Heart left ventricle (tissue), 16 donors: ENCODE results near the gene NPAS2. TPM values are rescaled to one million over a fixed set of nuclear protein-coding genes. Genes with fewer than 3 reads are reported as not detected.

Experiments used
- ATAC-seq, 4 donors: fragments of 200-7000 bp; cut with Tn5 transposase; one replicate each; pipeline ENCODE4 v1.9.1; 2020 to 2022; ENCODE audit warnings: moderate library complexity in 4 of 4, mild to moderate bottlenecking in 3 of 4, moderate number of reproducible peaks in 1 of 4
- DNase-seq, 5 donors: peaks; one replicate each; pipeline ENCODE4 v3.0.0-alpha.2; 2020
- H3K27ac ChIP-seq, 12 donors: fragments of 200-600 bp; sonication (generic) in 4 of 12; one replicate each; pipeline versions ENCODE4 v1.5.0 to v1.8.0; 2016 to 2022; ENCODE audit warnings: mild to moderate bottlenecking in 2 of 12
- H3K27me3 ChIP-seq, 9 donors: fragments of 200-600 bp; sonication (generic) in 2 of 9; one replicate each; pipeline versions ENCODE4 v1.5.1 to v1.8.0; 2016 to 2022; ENCODE audit warnings: mild to moderate bottlenecking in 3 of 9
- H3K36me3 ChIP-seq, 9 donors: fragments of 200-600 bp; sonication (generic) in 2 of 9; one replicate each; pipeline versions ENCODE4 v1.5.0 to v1.8.0; 2018 to 2022; ENCODE audit warnings: mild to moderate bottlenecking in 2 of 9
- H3K4me1 ChIP-seq, 12 donors: fragments of 200-600 bp; sonication (generic) in 4 of 12; one replicate each; pipeline versions ENCODE4 v1.5.0 to v1.8.0; 2016 to 2022; ENCODE audit warnings: mild to moderate bottlenecking in 3 of 12
- H3K4me3 ChIP-seq, 12 donors: fragments of 200-600 bp; sonication (generic) in 4 of 12; one replicate each; pipeline versions ENCODE4 v1.5.0 to v1.8.0; 2017 to 2022; ENCODE audit warnings: mild to moderate bottlenecking in 9 of 12, moderate library complexity in 4 of 12
- H3K9me3 ChIP-seq, 12 donors: fragments of 200-600 bp; sonication (generic) in 4 of 12; one replicate each; pipeline versions ENCODE4 v1.5.0 to v1.8.0; 2016 to 2022; ENCODE audit warnings: mild to moderate bottlenecking in 1 of 12
- POLR2A ChIP-seq, 2 donors: fragments of 450-650 bp; IDR thresholded peaks; one replicate each; pipeline ENCODE4 v1.6.1; 2017; ENCODE audit warnings: antibody characterized with exemption in 2 of 2, mild to moderate bottlenecking in 2 of 2, moderate library complexity in 2 of 2
- WGBS, 4 donors: extraction: QIAGEN DNeasy Blood & Tissue Kit in 2 of 4; methylation state at CpG; one replicate each; pipeline versions ENCODE4 v1.1.5 to v1.1.7; 2013 to 2018; 5-methylcytosine and 5-hydroxymethylcytosine counted together
- intact Hi-C, 10 donors: fragments of 100-400 bp; cut with DNase I; formaldehyde crosslinking; loops; one replicate each; pipeline versions ENCODE4 v1.11.1 to v1.14.2; 2022
- polyA plus RNA-seq, 2 donors: library from polyadenylated mRNA; stranded (reverse); fragments of 200-250 nt; gene quantifications; one replicate each; pipeline ENCODE4 v1.2.3, GENCODE V29; 2013
- total RNA-seq, 9 donors: library from RNA; depleted of rRNA in 2 of 9; stranded (reverse); fragments of >200 nt in 2 of 9; fragmentation: NEBNext Ultra II Directional in 3 of 9; extraction: Animal tissue kit (Norgen Biotek cat#: 25700) in 3 of 9; gene quantifications; one replicate each; pipeline versions ENCODE4 v1.1.0 to v1.2.4, GENCODE V29; 2016 to 2023
- TF ChIP-seq, protein P1 (sequence below), 12 donors: fragments of 200-600 bp; sonication (generic) in 4 of 12; IDR thresholded peaks; one replicate each; pipeline versions ENCODE4 v1.5.0 to v1.8.0; 2018 to 2022; ENCODE audit warnings: antibody characterized with exemption in 12 of 12, mild to moderate bottlenecking in 5 of 12
- donor health status: ischemic (EF 13 %, LVEDD 7.1; RV severe dilation, severe dysfunction).
- donor health status: healthy with polysubstance abuse.
- donor health status: DM: no; HTN: yes; CAD: no.
- donor health status: DM: no; HTN: no; CAD: no.
- donor health status: ischemic (EF 25% LVEDD 6.9; RV normal size, moderate dysfunction).
- donor health status: ischemic (EF 25% LVEDD 5.7; RV mildly dilated, moderate dysfunction).
- donor health status: healthy.
- donor health status: DM: yes; HTN: yes; CAD: no.
- donor health status: ischemic (EF 35%, LVEDD 5.7; RV mildly dilated, moderate dysfunction).
- donor health status: nonischemic (EF 11% LVEDD 7.7; RV severe dilation, severe dysfunction).
- donor health status: DM: yes; HTN: yes; CAD: no.
- donor health status: PGD.
- donor health status: ischemic (EF 29% LVEDD 5.4; RV normal size, mild dysfunction).
- donor health status: nonischemic (EF 23%, LVEDD 6.1; RV moderate dilation, normal function).

Gene NPAS2
- total and polyA plus RNA-seq, 11 donors, result 28.2 to 144 (median 43.3) TPM

- no peaks in the 10 kb centered on the region for H3K4me1 ChIP-seq
- peaks cover 0 to 83% (median 37%) of the 10 kb centered on the region in 9 donors for H3K36me3 ChIP-seq
- DNase-seq (no peak), ATAC-seq (no peak)
- WGBS, 4 donors, result 82 to 85% (median 83%) methylated on average over 17 to 24 of the region's 24 CpGs
- intact Hi-C loops, result no loop called here
- H3K27ac ChIP-seq, result no peak overlapping the region
- no peak for TF ChIP-seq POLR2A (IDR thresholded peaks at IDR 0.05)
- TF ChIP-seq, protein P1, sequence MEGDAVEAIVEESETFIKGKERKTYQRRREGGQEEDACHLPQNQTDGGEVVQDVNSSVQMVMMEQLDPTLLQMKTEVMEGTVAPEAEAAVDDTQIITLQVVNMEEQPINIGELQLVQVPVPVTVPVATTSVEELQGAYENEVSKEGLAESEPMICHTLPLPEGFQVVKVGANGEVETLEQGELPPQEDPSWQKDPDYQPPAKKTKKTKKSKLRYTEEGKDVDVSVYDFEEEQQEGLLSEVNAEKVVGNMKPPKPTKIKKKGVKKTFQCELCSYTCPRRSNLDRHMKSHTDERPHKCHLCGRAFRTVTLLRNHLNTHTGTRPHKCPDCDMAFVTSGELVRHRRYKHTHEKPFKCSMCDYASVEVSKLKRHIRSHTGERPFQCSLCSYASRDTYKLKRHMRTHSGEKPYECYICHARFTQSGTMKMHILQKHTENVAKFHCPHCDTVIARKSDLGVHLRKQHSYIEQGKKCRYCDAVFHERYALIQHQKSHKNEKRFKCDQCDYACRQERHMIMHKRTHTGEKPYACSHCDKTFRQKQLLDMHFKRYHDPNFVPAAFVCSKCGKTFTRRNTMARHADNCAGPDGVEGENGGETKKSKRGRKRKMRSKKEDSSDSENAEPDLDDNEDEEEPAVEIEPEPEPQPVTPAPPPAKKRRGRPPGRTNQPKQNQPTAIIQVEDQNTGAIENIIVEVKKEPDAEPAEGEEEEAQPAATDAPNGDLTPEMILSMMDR (IDR thresholded peaks at IDR 0.05), result no peak
- no peaks in the 10 kb centered on the region for H3K9me3 ChIP-seq
- no peaks in the 10 kb centered on the region for H3K27me3 ChIP-seq
- H3K4me3 ChIP-seq, result no peak overlapping the region
These were observed 170.9 kb downstream of the NPAS2 start for GRCh38 chr2:100990650-100991403.

DNA sequence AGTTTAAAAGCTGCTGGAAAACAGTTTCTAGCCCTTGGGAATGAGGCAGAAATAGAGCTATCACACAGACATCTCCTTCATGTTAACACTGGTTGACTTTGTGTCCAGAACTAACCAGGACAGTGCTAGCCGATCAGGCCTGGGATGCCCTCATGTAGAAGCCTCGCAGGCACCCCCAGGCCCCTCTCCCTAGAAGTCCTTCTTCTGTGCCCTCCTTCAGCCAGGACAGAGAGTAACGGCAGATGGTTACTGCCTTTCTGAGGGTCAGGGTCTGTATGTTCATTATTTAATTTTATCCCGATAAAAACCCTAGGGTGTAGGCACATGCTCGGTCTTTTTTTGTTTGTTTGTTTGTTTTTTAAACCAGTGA, 171.4 kb downstream of the NPAS2 start:
- Histone ChIP-seq H3K27ac (no peak overlapping the region), H3K9me3 (no peaks in the 10 kb centered on the region), H3K27me3 (no peaks in the 10 kb centered on the region), H3K4me3 (no peak overlapping the region), H3K4me1 (no peaks in the 10 kb centered on the region), H3K36me3 (peaks cover 0 to 83% (median 43%) of the 10 kb centered on the region in 9 donors)
- intact Hi-C loops, result no loop called here
- ATAC-seq, result no peak
- 91 to 97% (median 92%) methylated on average over 5 of the region's 5 CpGs for WGBS, 4 donors
- no peak for DNase-seq
- no peak for TF ChIP-seq POLR2A (IDR thresholded peaks at IDR 0.05)
- TF ChIP-seq, protein P1 (IDR thresholded peaks at IDR 0.05), result no peak

DNA sequence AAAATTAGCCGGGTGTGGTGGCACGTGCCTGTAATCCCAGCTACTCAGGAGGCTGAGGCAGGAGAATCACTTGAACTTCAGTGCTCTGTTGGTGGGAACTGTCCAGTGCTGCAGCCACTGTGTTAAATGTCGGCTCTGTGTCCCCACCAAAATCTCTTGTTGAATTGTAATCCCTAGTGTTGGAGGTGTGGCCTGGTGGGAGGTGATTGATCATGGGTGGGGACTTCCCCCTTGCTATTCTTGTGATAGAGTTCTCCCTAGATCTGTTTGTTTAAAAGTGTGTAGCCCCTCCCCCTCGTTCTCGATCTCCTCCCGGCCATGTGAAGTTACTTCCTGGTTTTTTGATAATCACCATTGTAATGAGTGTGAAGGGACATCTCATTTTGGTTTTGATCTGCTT, 172.3 kb downstream of the NPAS2 start:
- ATAC-seq (no peak), DNase-seq (no peak)
- intact Hi-C loops, result no loop called here
- Histone ChIP-seq H3K4me1 (no peaks in the 10 kb centered on the region), H3K27ac (no peak overlapping the region), H3K27me3 (no peaks in the 10 kb centered on the region), H3K4me3 (no peak overlapping the region), H3K9me3 (no peaks in the 10 kb centered on the region), H3K36me3 (peaks cover 0 to 83% (median 43%) of the 10 kb centered on the region in 9 donors)
- 70 to 85% (median 79%) methylated on average over 6 of the region's 6 CpGs for WGBS, 4 donors
- TF ChIP-seq, protein P1 (IDR thresholded peaks at IDR 0.05), result no peak
- TF ChIP-seq POLR2A (IDR thresholded peaks at IDR 0.05), result no peak

DNA sequence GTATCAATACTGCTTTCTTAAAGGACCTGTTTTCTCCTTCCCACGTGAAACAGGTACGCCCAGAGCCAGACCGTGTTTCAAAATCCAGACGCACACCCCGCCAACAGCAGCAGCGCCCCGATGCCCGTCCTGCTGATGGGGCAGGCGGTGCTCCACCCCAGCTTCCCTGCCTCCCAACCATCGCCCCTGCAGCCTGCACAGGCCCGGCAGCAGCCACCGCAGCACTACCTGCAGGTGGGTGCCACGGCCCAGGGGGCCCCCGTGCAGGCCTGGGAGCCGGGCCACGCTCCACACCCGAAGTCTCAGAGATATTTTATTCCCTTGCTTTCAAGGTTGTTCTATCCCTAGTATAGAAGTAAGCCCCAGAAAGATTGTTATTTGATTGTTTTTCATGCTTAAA, 173.4 kb downstream of the NPAS2 start:
- intact Hi-C loops, result no loop called here
- Histone ChIP-seq H3K9me3 (no peaks in the 10 kb centered on the region), H3K27ac (no peak overlapping the region), H3K4me3 (no peak overlapping the region), H3K36me3 (peaks cover 0 to 76% (median 43%) of the 10 kb centered on the region in 9 donors), H3K27me3 (no peaks in the 10 kb centered on the region), H3K4me1 (no peaks in the 10 kb centered on the region)
- DNase-seq (no peak), ATAC-seq (no peak)
- WGBS, 4 donors, result 88 to 95% (median 93%) methylated on average over 16 to 17 of the region's 17 CpGs
- TF ChIP-seq POLR2A (IDR thresholded peaks at IDR 0.05), result no peak
- TF ChIP-seq, protein P1 (IDR thresholded peaks at IDR 0.05), result no peak
